ENCODE data around the gene LIPM.

- TF ChIP-seq CTCF (conservative IDR thresholded peaks at IDR 0.05; ENCODE audit: low read length) (no peak), EZH2phosphoT487 (IDR thresholded peaks at IDR 0.05; ENCODE audit: borderline replicate concordance, low read depth, low read length) (no peak)
These were observed at the start of gene LIPM for GRCh38 chr10:88802523-88803285.
